GM12892 (cell line): ENCODE measurements around the gene RAP1GAP.
"Not testable (repeated sequence)": the region's sequence is repeated elsewhere in the genome, so short reads cannot be mapped to it uniquely, and the experiment has no call there.

Source experiments
- POLR2A ChIP-seq: IDR thresholded peaks from 2 replicates; pipeline ENCODE4 v1.6.1; 2011; ENCODE audit warnings: low read depth, low read length, control low read depth
- POLR2AphosphoS5 ChIP-seq: IDR thresholded peaks from 2 replicates; pipeline ENCODE4 v1.6.1; 2011; ENCODE audit warnings: low read depth, low read length, control low read depth
- TAF1 ChIP-seq: IDR thresholded peaks from 2 replicates; pipeline ENCODE4 v1.6.1; 2011; ENCODE audit warnings: low read depth, mild to moderate bottlenecking, control low read depth, low read length, borderline replicate concordance

DNA sequence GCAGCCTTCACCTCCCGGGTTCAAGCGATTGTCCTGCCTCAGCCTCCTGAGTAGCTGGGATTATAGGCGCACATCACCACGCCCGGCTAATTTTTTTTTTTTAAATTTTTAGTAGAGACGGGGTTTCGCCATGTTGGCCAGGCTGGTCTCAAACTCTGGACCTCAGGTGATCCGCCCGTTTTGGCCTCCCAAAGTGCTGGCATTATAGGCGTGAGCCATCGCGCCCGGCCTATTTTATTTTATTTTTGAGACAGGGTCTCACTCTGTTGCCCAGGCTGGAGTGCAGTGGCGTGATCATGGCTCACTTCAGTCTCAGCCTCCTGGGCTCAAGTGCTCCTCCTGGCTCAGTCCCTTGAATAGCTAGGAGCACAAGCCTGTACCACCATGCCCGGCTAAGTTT lies 102.8 kb downstream of the RAP1GAP start:
- not testable (repeated sequence) for TF ChIP-seq POLR2A, POLR2AphosphoS5, TAF1
